ENCODE data around the gene ELFN1. TPM values are rescaled to one million over a fixed set of nuclear protein-coding genes. Genes with fewer than 3 reads are reported as not detected.

Gene ELFN1
- total RNA-seq, 1 donor: 12.7 TPM

- Histone ChIP-seq H3K4me1 (ENCODE audit: insufficient read depth, low read length) (no peaks in the 10 kb centered on the region), H3K4me2 (ENCODE audit: insufficient read depth, low read length) (no peak overlapping the region), H3K79me2 (ENCODE audit: insufficient read depth, low read length) (no peaks in the 10 kb centered on the region), H3K27me3 (ENCODE audit: insufficient read depth, low read length) (no peaks in the 10 kb centered on the region), H2AFZ (ENCODE audit: low read length) (no peak overlapping the region), H3K9me3 (ENCODE audit: low read depth, low read length) (peaks cover 12% of the 10 kb centered on the region), H4K20me1 (ENCODE audit: insufficient read depth, low read length) (no peaks in the 10 kb centered on the region), H3K36me3 (ENCODE audit: insufficient read depth, low read length) (no peaks in the 10 kb centered on the region), H3K27ac (ENCODE audit: low read depth, low read length) (no peak overlapping the region), H3K4me3 (ENCODE audit: insufficient read depth, low read length) (no peak overlapping the region)
- peak; percentile 53 for DNase-seq (ENCODE audit: insufficient read length, low spot score, missing footprints)
- no peak for TF ChIP-seq CTCF (IDR thresholded peaks at IDR 0.05; ENCODE audit: extremely low read depth, low read depth, low read length)
Measured at GRCh38 chr7:1767524-1767923, 97.4 kb downstream of the ELFN1 start.

GRCh38 chr7:1768832-1769231, 98.8 kb downstream of the ELFN1 start:
- no peaks in the 10 kb centered on the region for H3K27me3 ChIP-seq (ENCODE audit: insufficient read depth, low read length)
- H4K20me1 ChIP-seq (ENCODE audit: insufficient read depth, low read length): no peaks in the 10 kb centered on the region
- H3K4me3 ChIP-seq (ENCODE audit: insufficient read depth, low read length): no peak overlapping the region
- no peak overlapping the region for H2AFZ ChIP-seq (ENCODE audit: low read length)
- no peak for TF ChIP-seq CTCF (IDR thresholded peaks at IDR 0.05; ENCODE audit: extremely low read depth, low read depth, low read length)
- no peaks in the 10 kb centered on the region for H3K36me3 ChIP-seq (ENCODE audit: insufficient read depth, low read length)
- no peak for DNase-seq (ENCODE audit: insufficient read length, low spot score, missing footprints)
- H3K4me2 ChIP-seq (ENCODE audit: insufficient read depth, low read length): no peak overlapping the region
- H3K79me2 ChIP-seq (ENCODE audit: insufficient read depth, low read length): no peaks in the 10 kb centered on the region
- H3K9me3 ChIP-seq (ENCODE audit: low read depth, low read length): peaks cover 2% of the 10 kb centered on the region
- no peaks in the 10 kb centered on the region for H3K4me1 ChIP-seq (ENCODE audit: insufficient read depth, low read length)
- no peak overlapping the region for H3K27ac ChIP-seq (ENCODE audit: low read depth, low read length)

GRCh38 chr7:1769286-1770200, 99.5 kb downstream of the ELFN1 start:
- Histone ChIP-seq H3K4me1 (ENCODE audit: insufficient read depth, low read length) (no peaks in the 10 kb centered on the region), H3K9me3 (ENCODE audit: low read depth, low read length) (no peaks in the 10 kb centered on the region), H3K27ac (ENCODE audit: low read depth, low read length) (no peak overlapping the region), H3K4me2 (ENCODE audit: insufficient read depth, low read length) (no peak overlapping the region), H2AFZ (ENCODE audit: low read length) (no peak overlapping the region), H4K20me1 (ENCODE audit: insufficient read depth, low read length) (no peaks in the 10 kb centered on the region), H3K79me2 (ENCODE audit: insufficient read depth, low read length) (no peaks in the 10 kb centered on the region), H3K4me3 (ENCODE audit: insufficient read depth, low read length) (no peak overlapping the region), H3K27me3 (ENCODE audit: insufficient read depth, low read length) (no peaks in the 10 kb centered on the region), H3K36me3 (ENCODE audit: insufficient read depth, low read length) (no peaks in the 10 kb centered on the region)
- TF ChIP-seq CTCF (IDR thresholded peaks at IDR 0.05; ENCODE audit: extremely low read depth, low read depth, low read length): no peak
- peak; percentile 54 for DNase-seq (ENCODE audit: insufficient read length, low spot score, missing footprints)

GRCh38 chr7:1770331-1770730, 100.3 kb downstream of the ELFN1 start:
- Histone ChIP-seq H4K20me1 (ENCODE audit: insufficient read depth, low read length) (no peaks in the 10 kb centered on the region), H2AFZ (ENCODE audit: low read length) (no peak overlapping the region), H3K4me3 (ENCODE audit: insufficient read depth, low read length) (no peak overlapping the region), H3K36me3 (ENCODE audit: insufficient read depth, low read length) (no peaks in the 10 kb centered on the region), H3K4me1 (ENCODE audit: insufficient read depth, low read length) (no peaks in the 10 kb centered on the region), H3K79me2 (ENCODE audit: insufficient read depth, low read length) (no peaks in the 10 kb centered on the region), H3K9me3 (ENCODE audit: low read depth, low read length) (no peaks in the 10 kb centered on the region), H3K27ac (ENCODE audit: low read depth, low read length) (no peak overlapping the region), H3K27me3 (ENCODE audit: insufficient read depth, low read length) (no peaks in the 10 kb centered on the region), H3K4me2 (ENCODE audit: insufficient read depth, low read length) (no peak overlapping the region)
- no peak for TF ChIP-seq CTCF (IDR thresholded peaks at IDR 0.05; ENCODE audit: extremely low read depth, low read depth, low read length)
- DNase-seq (ENCODE audit: insufficient read length, low spot score, missing footprints): no peak

All from osteoblast (primary cell).